GM23338 (cell line): ENCODE data around the gene GRIK2. TPM values are rescaled to one million over a fixed set of nuclear protein-coding genes. Genes with fewer than 3 reads are reported as not detected.

Experiments used
- ATAC-seq: fragments of 200-7000 bp; cut with Tn5 transposase; 3 replicates; pipeline ENCODE4 v1.9.1; 2020
- DNase-seq: peaks from one replicate; pipeline ENCODE4 v3.0.0-alpha.2; 2015; ENCODE audit warnings: low spot score
- H2AFZ ChIP-seq: fragments of 200-600 bp; sonication (generic); 2 replicates; pipeline ENCODE4 v1.8.0; 2016; ENCODE audit warnings: antibody characterized with exemption, mild to moderate bottlenecking, moderate library complexity
- H3F3A ChIP-seq: fragments of 200-600 bp; sonication (generic); replicated peaks from 2 replicates; pipeline ENCODE4 v1.8.0; 2017; ENCODE audit warnings: antibody characterized with exemption, mixed run types, low read depth
- H3K27ac ChIP-seq: fragments of 200-600 bp; sonication (generic); 2 replicates; pipeline ENCODE4 v1.6.1; 2016; ENCODE audit warnings: low read depth
- H3K27me3 ChIP-seq: fragments of 200-600 bp; sonication (generic); 2 replicates; pipeline ENCODE4 v1.8.0; 2016; ENCODE audit warnings: mild to moderate bottlenecking, mixed run types, moderate library complexity; ENCODE audit not compliant: insufficient read depth
- H3K36me3 ChIP-seq: fragments of 200-600 bp; sonication (generic); 2 replicates; pipeline ENCODE4 v1.8.0; 2016; ENCODE audit warnings: mild to moderate bottlenecking; ENCODE audit not compliant: insufficient read depth
- H3K4me1 ChIP-seq: fragments of 200-600 bp; sonication (generic); 2 replicates; pipeline ENCODE4 v1.8.0; 2016; ENCODE audit warnings: mild to moderate bottlenecking, moderate library complexity; ENCODE audit not compliant: insufficient read depth
- H3K4me2 ChIP-seq: fragments of 200-600 bp; sonication (generic); 2 replicates; pipeline ENCODE4 v1.7.1; 2017; ENCODE audit warnings: mixed run types
- H3K4me3 ChIP-seq: fragments of 200-600 bp; sonication (generic); 2 replicates; pipeline ENCODE4 v1.6.1; 2016; ENCODE audit warnings: mixed run types
- H3K79me2 ChIP-seq: fragments of 200-600 bp; sonication (generic); replicated peaks from 2 replicates; pipeline ENCODE4 v1.8.0; 2017; ENCODE audit warnings: mild to moderate bottlenecking; ENCODE audit not compliant: insufficient read depth
- H3K9me2 ChIP-seq: fragments of 200-600 bp; sonication (generic); 2 replicates; pipeline ENCODE4 v1.8.0; 2017; ENCODE audit not compliant: insufficient read depth
- H4K20me1 ChIP-seq: fragments of 200-600 bp; sonication (generic); replicated peaks from 2 replicates; pipeline ENCODE4 v1.8.0; 2017; ENCODE audit warnings: mild to moderate bottlenecking; ENCODE audit not compliant: insufficient read depth
- H3K27ac Mint-ChIP-seq: 2 replicates; pipeline ENCODE4 v1.8.0; 2020; ENCODE audit warnings: inconsistent platforms, mild to moderate bottlenecking, moderate library complexity, mixed read lengths
- H3K27me3 Mint-ChIP-seq: 3 replicates; pipeline ENCODE4 v1.8.0; 2022; ENCODE audit warnings: low read depth, mild to moderate bottlenecking, moderate library complexity, mixed read lengths, inconsistent platforms; ENCODE audit not compliant: insufficient read depth, poor library complexity
- H3K36me3 Mint-ChIP-seq: 3 replicates; pipeline ENCODE4 v1.8.0; 2021; ENCODE audit warnings: low read depth, mild to moderate bottlenecking, inconsistent platforms, moderate library complexity, mixed read lengths
- H3K4me1 Mint-ChIP-seq: 3 replicates; pipeline ENCODE4 v1.8.0; 2020; ENCODE audit warnings: mild to moderate bottlenecking, inconsistent platforms, mixed read lengths
- H3K4me3 Mint-ChIP-seq: 3 replicates; pipeline ENCODE4 v1.8.0; 2021; ENCODE audit warnings: moderate library complexity, mild to moderate bottlenecking, inconsistent platforms, mixed read lengths
- H3K9me3 Mint-ChIP-seq: 3 replicates; pipeline ENCODE4 v1.8.0; 2020; ENCODE audit warnings: moderate library complexity, mild to moderate bottlenecking, inconsistent platforms, mixed read lengths
- CREB1 ChIP-seq: fragments of 250-450 bp; sonication (Bioruptor Pico); IDR thresholded peaks from 2 replicates; pipeline ENCODE4 v1.5.0; 2020; ENCODE audit warnings: low read depth, mild to moderate bottlenecking, moderate library complexity
- EZH2 ChIP-seq: fragments of 200-600 bp; sonication (generic); IDR thresholded peaks from one replicate; pipeline ENCODE4 v1.8.0; 2017; ENCODE audit warnings: antibody characterized with exemption, mild to moderate bottlenecking, low read depth; ENCODE audit not compliant: unreplicated experiment
- NANOG ChIP-seq: IDR thresholded peaks from 2 replicates; pipeline ENCODE4 v1.6.1; 2016; ENCODE audit warnings: antibody characterized with exemption, borderline replicate concordance
- POLR2AphosphoS5 ChIP-seq: IDR thresholded peaks from 2 replicates; pipeline ENCODE4 v1.6.1; 2016; ENCODE audit warnings: antibody characterized with exemption, low read depth
- STAT1 ChIP-seq: IDR thresholded peaks from one replicate; pipeline ENCODE4 v1.6.1; 2016; ENCODE audit warnings: antibody characterized with exemption; ENCODE audit not compliant: unreplicated experiment
- ZNF331 ChIP-seq: fragments of 250-450 bp; sonication (Bioruptor Pico); IDR thresholded peaks from 2 replicates; pipeline ENCODE4 v1.5.0; 2020; ENCODE audit warnings: low read depth, mild to moderate bottlenecking, moderate library complexity
- polyA plus RNA-seq: library from polyadenylated mRNA; unstranded; fragments of >200 nt; fragmentation: Nextera tagmentation; extraction: Ambion mirVana; gene quantifications from 2 replicates; pipeline ENCODE4 v1.2.1, GENCODE V29; 2016
- total RNA-seq: library from RNA; depleted of rRNA; stranded (reverse); fragments of >200 nt; shearing (Covaris generic); gene quantifications from 2 replicates; pipeline ENCODE4 v1.2.3, GENCODE V29; 2014
- TF ChIP-seq, protein P1 (sequence below): IDR thresholded peaks from one replicate; pipeline ENCODE4 v1.6.1; 2018; ENCODE audit warnings: antibody characterized with exemption; ENCODE audit not compliant: unreplicated experiment
- TF ChIP-seq, protein P2 (sequence below): fragments of 250-450 bp; sonication (Bioruptor Pico); IDR thresholded peaks from 2 replicates; pipeline ENCODE4 v1.5.0; 2020; ENCODE audit warnings: mild to moderate bottlenecking, moderate library complexity
- TF ChIP-seq, protein P3 (sequence below), 2 experiments: fragments of 200-600 bp in 1 of 2; sonication (generic) in 1 of 2; conservative IDR thresholded peaks; 2 replicates each; pipeline versions ENCODE4 v1.5.1 to v1.6.1; 2016 to 2017; ENCODE audit warnings: antibody characterized with exemption in 2 of 2, low read depth in 2 of 2, mild to moderate bottlenecking in 2 of 2, moderate library complexity in 1 of 2

Gene GRIK2
- total and polyA plus RNA-seq, 2 experiments from 2014 or later = 0.73 to 3.0 TPM

DNA sequence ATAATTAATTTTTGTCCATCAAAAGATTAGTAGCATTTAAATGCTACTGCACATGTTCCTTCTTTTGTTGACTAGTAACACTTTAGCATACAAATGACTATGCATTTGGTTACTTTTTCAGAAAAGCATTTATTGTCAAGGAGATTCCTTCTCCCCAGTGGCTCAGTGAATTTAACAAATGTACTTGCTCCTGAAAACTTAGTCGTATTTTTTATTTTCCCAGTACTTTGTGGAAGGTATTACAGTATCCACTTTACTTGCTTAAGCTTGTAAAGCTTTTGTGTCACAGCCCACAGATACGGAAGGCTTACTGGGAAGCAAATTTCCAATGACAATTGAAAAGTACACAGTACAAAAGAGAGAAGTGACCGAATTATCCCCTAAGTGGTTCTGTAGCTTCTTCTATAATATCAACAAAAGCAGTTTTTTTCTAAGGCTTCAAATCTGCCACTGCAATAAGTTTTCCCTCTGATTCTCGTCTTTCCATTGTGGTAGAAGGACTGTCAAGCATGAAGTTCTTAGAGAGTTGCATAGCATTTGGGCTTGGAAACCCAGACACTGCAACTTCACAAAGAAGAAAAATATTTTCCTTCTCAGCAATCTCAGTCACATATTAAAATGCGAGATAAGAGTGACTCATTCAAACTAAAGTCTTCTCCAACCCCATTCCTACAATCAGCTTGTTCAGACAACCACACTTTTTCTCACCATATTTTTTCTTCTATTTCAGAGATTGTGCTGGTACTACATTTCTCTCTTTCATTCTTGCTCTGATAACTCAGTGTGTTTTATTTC lies 431.2 kb downstream of the GRIK2 start:
- Histone ChIP-seq H3K79me2 (no peaks in the 10 kb centered on the region), H3K27me3 (no peaks in the 10 kb centered on the region), H3K9me2 (no peaks in the 10 kb centered on the region), H3K4me3 (no peak overlapping the region), H3K4me2 (no peak overlapping the region), H3K36me3 (peaks cover 3% of the 10 kb centered on the region; the same call in 1 of the 2 replicates), H2AFZ (peak overlapping the region; percentile 6; the same call in 1 of the 2 replicates), H3K4me1 (0 out of 2 replicates have a peak, but pooled peaks cover 9% of the 10 kb centered on the region), H3F3A (no peaks in the 10 kb centered on the region), H4K20me1 (no peaks in the 10 kb centered on the region), H3K27ac (no peak overlapping the region)
- no peak for DNase-seq
- Mint-ChIP-seq H3K4me3 (no peak overlapping the region), H3K27me3 (no peaks in the 10 kb centered on the region), H3K27ac (peak overlapping the region; percentile 73; the same call in 1 of the 2 replicates), H3K4me1 (peaks cover 9% of the 10 kb centered on the region; the same call in 2 of the 3 replicates), H3K36me3 (peaks cover 15% of the 10 kb centered on the region; the same call in 2 of the 3 replicates), H3K9me3 (peaks cover 7% of the 10 kb centered on the region; the same call in 2 of the 3 replicates)
- ATAC-seq = no peak
- TF ChIP-seq NANOG = no peak
- no peak for TF ChIP-seq CREB1 (CRISPR knock-in tag)
- no peak for TF ChIP-seq STAT1
- TF ChIP-seq ZNF331 (CRISPR knock-in tag) = no peak
- no peak for TF ChIP-seq EZH2
- TF ChIP-seq, protein P1, sequence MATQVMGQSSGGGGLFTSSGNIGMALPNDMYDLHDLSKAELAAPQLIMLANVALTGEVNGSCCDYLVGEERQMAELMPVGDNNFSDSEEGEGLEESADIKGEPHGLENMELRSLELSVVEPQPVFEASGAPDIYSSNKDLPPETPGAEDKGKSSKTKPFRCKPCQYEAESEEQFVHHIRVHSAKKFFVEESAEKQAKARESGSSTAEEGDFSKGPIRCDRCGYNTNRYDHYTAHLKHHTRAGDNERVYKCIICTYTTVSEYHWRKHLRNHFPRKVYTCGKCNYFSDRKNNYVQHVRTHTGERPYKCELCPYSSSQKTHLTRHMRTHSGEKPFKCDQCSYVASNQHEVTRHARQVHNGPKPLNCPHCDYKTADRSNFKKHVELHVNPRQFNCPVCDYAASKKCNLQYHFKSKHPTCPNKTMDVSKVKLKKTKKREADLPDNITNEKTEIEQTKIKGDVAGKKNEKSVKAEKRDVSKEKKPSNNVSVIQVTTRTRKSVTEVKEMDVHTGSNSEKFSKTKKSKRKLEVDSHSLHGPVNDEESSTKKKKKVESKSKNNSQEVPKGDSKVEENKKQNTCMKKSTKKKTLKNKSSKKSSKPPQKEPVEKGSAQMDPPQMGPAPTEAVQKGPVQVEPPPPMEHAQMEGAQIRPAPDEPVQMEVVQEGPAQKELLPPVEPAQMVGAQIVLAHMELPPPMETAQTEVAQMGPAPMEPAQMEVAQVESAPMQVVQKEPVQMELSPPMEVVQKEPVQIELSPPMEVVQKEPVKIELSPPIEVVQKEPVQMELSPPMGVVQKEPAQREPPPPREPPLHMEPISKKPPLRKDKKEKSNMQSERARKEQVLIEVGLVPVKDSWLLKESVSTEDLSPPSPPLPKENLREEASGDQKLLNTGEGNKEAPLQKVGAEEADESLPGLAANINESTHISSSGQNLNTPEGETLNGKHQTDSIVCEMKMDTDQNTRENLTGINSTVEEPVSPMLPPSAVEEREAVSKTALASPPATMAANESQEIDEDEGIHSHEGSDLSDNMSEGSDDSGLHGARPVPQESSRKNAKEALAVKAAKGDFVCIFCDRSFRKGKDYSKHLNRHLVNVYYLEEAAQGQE = no peak
- TF ChIP-seq POLR2AphosphoS5 = no peak
- TF ChIP-seq, protein P2, sequence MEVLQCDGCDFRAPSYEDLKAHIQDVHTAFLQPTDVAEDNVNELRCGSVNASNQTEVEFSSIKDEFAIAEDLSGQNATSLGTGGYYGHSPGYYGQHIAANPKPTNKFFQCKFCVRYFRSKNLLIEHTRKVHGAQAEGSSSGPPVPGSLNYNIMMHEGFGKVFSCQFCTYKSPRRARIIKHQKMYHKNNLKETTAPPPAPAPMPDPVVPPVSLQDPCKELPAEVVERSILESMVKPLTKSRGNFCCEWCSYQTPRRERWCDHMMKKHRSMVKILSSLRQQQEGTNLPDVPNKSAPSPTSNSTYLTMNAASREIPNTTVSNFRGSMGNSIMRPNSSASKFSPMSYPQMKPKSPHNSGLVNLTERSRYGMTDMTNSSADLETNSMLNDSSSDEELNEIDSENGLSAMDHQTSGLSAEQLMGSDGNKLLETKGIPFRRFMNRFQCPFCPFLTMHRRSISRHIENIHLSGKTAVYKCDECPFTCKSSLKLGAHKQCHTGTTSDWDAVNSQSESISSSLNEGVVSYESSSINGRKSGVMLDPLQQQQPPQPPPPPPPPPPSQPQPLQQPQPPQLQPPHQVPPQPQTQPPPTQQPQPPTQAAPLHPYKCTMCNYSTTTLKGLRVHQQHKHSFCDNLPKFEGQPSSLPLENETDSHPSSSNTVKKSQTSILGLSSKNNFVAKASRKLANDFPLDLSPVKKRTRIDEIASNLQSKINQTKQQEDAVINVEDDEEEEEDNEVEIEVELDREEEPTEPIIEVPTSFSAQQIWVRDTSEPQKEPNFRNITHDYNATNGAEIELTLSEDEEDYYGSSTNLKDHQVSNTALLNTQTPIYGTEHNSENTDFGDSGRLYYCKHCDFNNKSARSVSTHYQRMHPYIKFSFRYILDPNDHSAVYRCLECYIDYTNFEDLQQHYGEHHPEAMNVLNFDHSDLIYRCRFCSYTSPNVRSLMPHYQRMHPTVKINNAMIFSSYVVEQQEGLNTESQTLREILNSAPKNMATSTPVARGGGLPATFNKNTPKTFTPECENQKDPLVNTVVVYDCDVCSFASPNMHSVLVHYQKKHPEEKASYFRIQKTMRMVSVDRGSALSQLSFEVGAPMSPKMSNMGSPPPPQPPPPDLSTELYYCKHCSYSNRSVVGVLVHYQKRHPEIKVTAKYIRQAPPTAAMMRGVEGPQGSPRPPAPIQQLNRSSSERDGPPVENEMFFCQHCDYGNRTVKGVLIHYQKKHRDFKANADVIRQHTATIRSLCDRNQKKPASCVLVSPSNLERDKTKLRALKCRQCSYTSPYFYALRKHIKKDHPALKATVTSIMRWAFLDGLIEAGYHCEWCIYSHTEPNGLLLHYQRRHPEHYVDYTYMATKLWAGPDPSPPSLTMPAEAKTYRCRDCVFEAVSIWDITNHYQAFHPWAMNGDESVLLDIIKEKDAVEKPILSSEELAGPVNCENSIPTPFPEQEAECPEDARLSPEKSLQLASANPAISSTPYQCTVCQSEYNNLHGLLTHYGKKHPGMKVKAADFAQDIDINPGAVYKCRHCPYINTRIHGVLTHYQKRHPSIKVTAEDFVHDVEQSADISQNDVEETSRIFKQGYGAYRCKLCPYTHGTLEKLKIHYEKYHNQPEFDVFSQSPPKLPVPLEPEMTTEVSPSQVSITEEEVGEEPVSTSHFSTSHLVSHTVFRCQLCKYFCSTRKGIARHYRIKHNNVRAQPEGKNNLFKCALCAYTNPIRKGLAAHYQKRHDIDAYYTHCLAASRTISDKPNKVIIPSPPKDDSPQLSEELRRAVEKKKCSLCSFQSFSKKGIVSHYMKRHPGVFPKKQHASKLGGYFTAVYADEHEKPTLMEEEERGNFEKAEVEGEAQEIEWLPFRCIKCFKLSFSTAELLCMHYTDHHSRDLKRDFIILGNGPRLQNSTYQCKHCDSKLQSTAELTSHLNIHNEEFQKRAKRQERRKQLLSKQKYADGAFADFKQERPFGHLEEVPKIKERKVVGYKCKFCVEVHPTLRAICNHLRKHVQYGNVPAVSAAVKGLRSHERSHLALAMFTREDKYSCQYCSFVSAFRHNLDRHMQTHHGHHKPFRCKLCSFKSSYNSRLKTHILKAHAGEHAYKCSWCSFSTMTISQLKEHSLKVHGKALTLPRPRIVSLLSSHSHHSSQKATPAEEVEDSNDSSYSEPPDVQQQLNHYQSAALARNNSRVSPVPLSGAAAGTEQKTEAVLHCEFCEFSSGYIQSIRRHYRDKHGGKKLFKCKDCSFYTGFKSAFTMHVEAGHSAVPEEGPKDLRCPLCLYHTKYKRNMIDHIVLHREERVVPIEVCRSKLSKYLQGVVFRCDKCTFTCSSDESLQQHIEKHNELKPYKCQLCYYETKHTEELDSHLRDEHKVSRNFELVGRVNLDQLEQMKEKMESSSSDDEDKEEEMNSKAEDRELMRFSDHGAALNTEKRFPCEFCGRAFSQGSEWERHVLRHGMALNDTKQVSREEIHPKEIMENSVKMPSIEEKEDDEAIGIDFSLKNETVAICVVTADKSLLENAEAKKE (CRISPR knock-in tag) = no peak
- TF ChIP-seq, protein P3, sequence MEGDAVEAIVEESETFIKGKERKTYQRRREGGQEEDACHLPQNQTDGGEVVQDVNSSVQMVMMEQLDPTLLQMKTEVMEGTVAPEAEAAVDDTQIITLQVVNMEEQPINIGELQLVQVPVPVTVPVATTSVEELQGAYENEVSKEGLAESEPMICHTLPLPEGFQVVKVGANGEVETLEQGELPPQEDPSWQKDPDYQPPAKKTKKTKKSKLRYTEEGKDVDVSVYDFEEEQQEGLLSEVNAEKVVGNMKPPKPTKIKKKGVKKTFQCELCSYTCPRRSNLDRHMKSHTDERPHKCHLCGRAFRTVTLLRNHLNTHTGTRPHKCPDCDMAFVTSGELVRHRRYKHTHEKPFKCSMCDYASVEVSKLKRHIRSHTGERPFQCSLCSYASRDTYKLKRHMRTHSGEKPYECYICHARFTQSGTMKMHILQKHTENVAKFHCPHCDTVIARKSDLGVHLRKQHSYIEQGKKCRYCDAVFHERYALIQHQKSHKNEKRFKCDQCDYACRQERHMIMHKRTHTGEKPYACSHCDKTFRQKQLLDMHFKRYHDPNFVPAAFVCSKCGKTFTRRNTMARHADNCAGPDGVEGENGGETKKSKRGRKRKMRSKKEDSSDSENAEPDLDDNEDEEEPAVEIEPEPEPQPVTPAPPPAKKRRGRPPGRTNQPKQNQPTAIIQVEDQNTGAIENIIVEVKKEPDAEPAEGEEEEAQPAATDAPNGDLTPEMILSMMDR (conservative IDR thresholded peaks at IDR 0.05; ENCODE audit: low read depth in 2 of 2) = no peak
